NCI-H2107 (cell line): Measurements from ENCODE around the gene FGD6.
"Not testable (repeated sequence)": the region's sequence is repeated elsewhere in the genome, so short reads cannot be mapped to it uniquely, and the experiment has no call there.

ENCODE experiments used
- DNase-seq: peaks from one replicate; lab custom pipeline; 2025; lab: John Stamatoyannopoulos, UW

FGD6 gene

GRCh38 chr12:95205016-95205624 lies 12.1 kb downstream of the FGD6 start:
- no peak for DNase-seq

GRCh38 chr12:95204141-95204866 lies 13.0 kb downstream of the FGD6 start:
- no peak for DNase-seq

GRCh38 chr12:95203487-95204030 lies 13.7 kb downstream of the FGD6 start:
- no peak for DNase-seq

GRCh38 chr12:95202691-95203486 lies 14.4 kb downstream of the FGD6 start:
- no peak for DNase-seq

GRCh38 chr12:95201056-95201670 lies 16.1 kb downstream of the FGD6 start:
- DNase-seq: no peak

GRCh38 chr12:95200128-95200894 lies 17.0 kb downstream of the FGD6 start:
- DNase-seq: no peak

- no peak for DNase-seq
Observed at GRCh38 chr12:95198914-95199313, 18.4 kb downstream of the FGD6 start.

- no peak for DNase-seq
Observed at GRCh38 chr12:95197636-95198035, 19.6 kb downstream of the FGD6 start.

- DNase-seq: not testable (repeated sequence)
Observed at GRCh38 chr12:95196875-95197569, 20.2 kb downstream of the FGD6 start.

- DNase-seq: no peak
Observed at GRCh38 chr12:95195122-95195521, 22.1 kb downstream of the FGD6 start.

- no peak for DNase-seq
Observed at GRCh38 chr12:95193139-95193538, 24.1 kb downstream of the FGD6 start.

- DNase-seq: no peak
Observed at GRCh38 chr12:95192271-95192670, 25.0 kb downstream of the FGD6 start.

GRCh38 chr12:95191060-95191696 lies 26.1 kb downstream of the FGD6 start:
- no peak for DNase-seq

- DNase-seq: no peak
Observed at GRCh38 chr12:95187865-95188415, 29.3 kb downstream of the FGD6 start.

GRCh38 chr12:95185854-95186253 lies 31.4 kb downstream of the FGD6 start:
- DNase-seq: no peak

GRCh38 chr12:95185072-95185471 lies 32.2 kb downstream of the FGD6 start:
- DNase-seq: no peak

GRCh38 chr12:95184121-95184520 lies 33.1 kb downstream of the FGD6 start:
- no peak for DNase-seq

GRCh38 chr12:95182868-95183415 lies 34.3 kb downstream of the FGD6 start:
- DNase-seq: no peak

- no peak for DNase-seq
Observed at GRCh38 chr12:95181103-95181502, 36.2 kb downstream of the FGD6 start.

- no peak for DNase-seq
Observed at GRCh38 chr12:95179011-95179410, 38.3 kb downstream of the FGD6 start.
